SK-N-MC (cell line): ENCODE results near the gene HLA-E.
"Not testable (repeated sequence)": the region's sequence is repeated elsewhere in the genome, so short reads cannot be mapped to it uniquely, and the experiment has no call there.

Experiments
- DNase-seq: peaks from one replicate; pipeline ENCODE4 v3.0.0-alpha.2; 2011; ENCODE audit warnings: low read depth, low spot score
- H3K27ac ChIP-seq: fragments of 200-600 bp; sonication (generic); 2 replicates; pipeline ENCODE4 v1.5.1; 2016; ENCODE audit warnings: mixed run types
- H3K36me3 ChIP-seq: fragments of 200-600 bp; sonication (generic); 2 replicates; pipeline ENCODE4 v1.6.1; 2017; ENCODE audit warnings: antibody characterized with exemption, low read length, mixed read lengths; ENCODE audit not compliant: insufficient read depth
- H3K4me3 ChIP-seq: fragments of 200-600 bp; sonication (generic); 2 replicates; pipeline ENCODE4 v1.5.1; 2016
- H3K9ac ChIP-seq: fragments of 200-600 bp; sonication (generic); 2 replicates; pipeline ENCODE4 v1.8.0; 2017; ENCODE audit warnings: mixed run types, mixed read lengths; ENCODE audit not compliant: insufficient read length
- H3K9me3 ChIP-seq: fragments of 200-600 bp; sonication (generic); 2 replicates; pipeline ENCODE4 v1.6.1; 2017; ENCODE audit warnings: low read depth, mild to moderate bottlenecking, antibody characterized with exemption, low read length, moderate library complexity, mixed read lengths
- EZH2 ChIP-seq: fragments of 200-600 bp; sonication (generic); IDR thresholded peaks from one replicate; pipeline ENCODE4 v1.6.1; 2017; ENCODE audit warnings: antibody characterized with exemption
- FOXP2 ChIP-seq: optimal IDR thresholded peaks from 2 replicates; pipeline ENCODE3; 2011; ENCODE audit warnings: mild to moderate bottlenecking, moderate library complexity; ENCODE audit not compliant: insufficient read depth; ENCODE audit errors: extremely low read length, control extremely low read depth
- POLR2AphosphoS5 ChIP-seq: IDR thresholded peaks from 2 replicates; pipeline ENCODE4 v1.6.1; 2012; ENCODE audit warnings: mild to moderate bottlenecking, low read depth, low read length, borderline replicate concordance

Gene HLA-E

DNA sequence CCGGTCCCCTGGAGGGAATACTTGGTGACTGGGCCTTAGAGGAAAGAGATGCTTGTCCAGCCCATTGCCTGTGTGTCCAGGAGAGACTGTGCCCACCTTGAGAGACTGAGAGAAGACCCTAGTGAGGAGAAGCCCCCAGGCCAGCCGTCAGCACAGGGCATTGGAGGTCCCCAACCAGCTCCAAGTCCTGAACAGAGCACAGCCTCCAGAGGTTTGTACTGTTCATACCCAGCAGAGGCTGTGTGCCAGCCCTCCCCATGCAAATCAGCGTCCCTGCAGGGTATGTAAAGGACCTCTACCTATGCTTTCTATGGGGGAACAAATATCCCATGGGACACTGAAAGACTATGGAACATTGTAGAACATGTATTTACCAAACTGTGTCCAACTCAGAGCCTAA, 8.4 kb downstream of the HLA-E start:
- no peaks in the 10 kb centered on the region for H3K9me3 ChIP-seq
- DNase-seq: no peak
- H3K9ac ChIP-seq: no peak overlapping the region
- no peaks in the 10 kb centered on the region for H3K36me3 ChIP-seq
- TF ChIP-seq FOXP2: no peak
- no peak for TF ChIP-seq EZH2
- TF ChIP-seq POLR2AphosphoS5: no peak
- no peak overlapping the region for H3K27ac ChIP-seq
- H3K4me3 ChIP-seq: no peak overlapping the region

- H3K27ac ChIP-seq, H3K36me3 ChIP-seq, DNase-seq, H3K9ac ChIP-seq, H3K4me3 ChIP-seq, H3K9me3 ChIP-seq: not testable (repeated sequence)
Measured at GRCh38 chr6:30498705-30499104, 9.4 kb downstream of the HLA-E start.

GRCh38 chr6:30500421-30501355, 11.4 kb downstream of the HLA-E start:
- TF ChIP-seq POLR2AphosphoS5: no peak
- TF ChIP-seq FOXP2: no peak
- TF ChIP-seq EZH2: no peak
- no peaks in the 10 kb centered on the region for H3K36me3 ChIP-seq
- peak overlapping the region; percentile 19; the same call in 1 of the 2 replicates for H3K4me3 ChIP-seq
- no peak overlapping the region for H3K9ac ChIP-seq
- H3K9me3 ChIP-seq: no peaks in the 10 kb centered on the region
- DNase-seq: no peak
- no peak overlapping the region for H3K27ac ChIP-seq

- peak overlapping the region; percentile 91; the same call in 1 of the 2 replicates for H3K27ac ChIP-seq
- H3K9ac ChIP-seq: no peak overlapping the region
- no peak overlapping the region for H3K4me3 ChIP-seq
- H3K9me3 ChIP-seq: no peaks in the 10 kb centered on the region
- TF ChIP-seq EZH2 (no peak), POLR2AphosphoS5 (no peak), FOXP2 (no peak)
- no peaks in the 10 kb centered on the region for H3K36me3 ChIP-seq
- DNase-seq: no peak
Measured at GRCh38 chr6:30507849-30508827, 18.8 kb downstream of the HLA-E start.

- Histone ChIP-seq H3K36me3 (no peaks in the 10 kb centered on the region), H3K4me3 (peak overlapping the region; percentile 20), H3K9ac (no peak overlapping the region), H3K9me3 (no peaks in the 10 kb centered on the region), H3K27ac (peak overlapping the region; percentile 91)
- DNase-seq: peak; percentile 73
- no peak; the same call in 1 of the 2 replicates for TF ChIP-seq POLR2AphosphoS5
- no peak for TF ChIP-seq FOXP2
- TF ChIP-seq EZH2: no peak
Measured at GRCh38 chr6:30508890-30509736, 19.8 kb downstream of the HLA-E start.

DNA sequence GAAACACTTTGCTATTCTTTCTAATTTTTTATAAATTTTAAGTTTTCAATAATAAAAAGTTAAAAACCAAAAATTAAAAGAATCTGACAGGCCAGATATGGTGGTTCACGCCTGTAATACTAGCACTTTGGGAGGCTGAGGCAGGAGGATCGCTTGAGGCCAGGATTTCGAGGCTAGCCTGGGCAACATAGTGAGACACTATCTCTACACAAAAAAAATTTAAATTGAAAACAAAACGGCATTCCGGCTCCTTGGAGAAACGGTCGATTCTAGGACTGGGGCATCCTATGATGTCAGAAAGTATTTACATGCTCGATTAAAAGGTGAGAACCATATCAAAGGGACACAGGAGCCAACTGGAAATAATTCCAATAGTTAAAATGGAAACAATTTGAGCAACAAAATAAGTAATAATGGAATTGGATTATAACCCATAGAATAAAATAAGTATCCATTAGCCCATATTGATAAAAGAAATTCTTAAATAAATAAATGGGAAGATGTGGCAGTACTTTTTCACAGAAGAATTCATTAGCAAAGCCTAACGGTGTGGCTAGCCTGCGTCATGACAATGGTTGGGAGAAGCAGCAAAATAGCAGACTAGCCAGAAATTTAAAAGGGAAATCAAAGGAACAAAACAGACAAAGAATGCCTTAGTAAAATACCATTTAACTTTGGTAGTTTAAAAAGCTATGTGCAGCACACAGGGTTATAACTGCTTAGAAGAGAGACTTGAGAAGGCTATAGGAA, 21.3 kb downstream of the HLA-E start:
- Histone ChIP-seq H3K9me3 (no peaks in the 10 kb centered on the region), H3K4me3 (no peak overlapping the region), H3K9ac (no peak overlapping the region), H3K36me3 (no peaks in the 10 kb centered on the region), H3K27ac (no peak overlapping the region)
- TF ChIP-seq FOXP2 (no peak), POLR2AphosphoS5 (no peak), EZH2 (no peak)
- no peak for DNase-seq

- Histone ChIP-seq H3K9ac (no peak overlapping the region), H3K36me3 (no peaks in the 10 kb centered on the region), H3K27ac (no peak overlapping the region), H3K4me3 (no peak overlapping the region), H3K9me3 (no peaks in the 10 kb centered on the region)
- TF ChIP-seq EZH2: no peak
- no peak for TF ChIP-seq FOXP2
- no peak for TF ChIP-seq POLR2AphosphoS5
- DNase-seq: no peak
Measured at GRCh38 chr6:30511169-30511546, 21.8 kb downstream of the HLA-E start.
